HCT116 (cell line): ENCODE data around the gene SLC35B2. TPM values are rescaled to one million over a fixed set of nuclear protein-coding genes. Genes with fewer than 3 reads are reported as not detected.

Source experiments
- ATAC-seq: fragments of 200-7000 bp; cut with Tn5 transposase; 2 replicates; pipeline ENCODE4 v1.9.1; 2020; ENCODE audit warnings: mild to moderate bottlenecking, moderate library complexity
- BruUV-seq: library from RNA; stranded (reverse); fragments of 400-500 nt; replicated peaks from 2 replicates; lab custom pipeline; 2021; lab: Mats Ljungman, UMichigan
- CTCF ChIA-PET: fragments of 300-600 bp; sonication (Branson Sonifier 250); formaldehyde crosslinking; loops from one replicate; lab custom pipeline; 2021; ENCODE audit warnings: antibody characterized with exemption; lab: Charles Lee
- POLR2A ChIA-PET: fragments of 300-600, 350-600 bp; sonication (Branson Sonifier 250); formaldehyde crosslinking; loops from one replicate; lab custom pipeline; 2021; ENCODE audit warnings: antibody characterized with exemption; lab: Charles Lee
- RAD21 ChIA-PET, 2 experiments: fragments of 300-600 bp; sonication (Branson Sonifier 250); formaldehyde crosslinking; loops; one replicate each; lab custom pipeline; 2023; ENCODE audit warnings: low total read pairs in 2 of 2; ENCODE audit not compliant: uncharacterized antibody in 2 of 2, unreplicated experiment in 2 of 2, low non-redundant PET in 1 of 2; lab: Charles Lee
- DNase-seq: peaks from one replicate; pipeline ENCODE4 v3.0.0-alpha.2; 2010; ENCODE audit warnings: low read depth, low spot score
- H2AFZ ChIP-seq: fragments of 200-600 bp; shearing (Covaris generic), sonication (generic); 2 replicates; pipeline ENCODE4 v1.6.1; 2017; ENCODE audit warnings: low read depth, mixed run types, mixed read lengths, antibody characterized with exemption, low read length; ENCODE audit not compliant: poor library complexity, severe bottlenecking
- H3K27ac ChIP-seq: 2 replicates; pipeline ENCODE4 v1.5.1; 2012; ENCODE audit warnings: low read depth, low read length
- H3K27me3 ChIP-seq: fragments of 200-600 bp; sonication (generic); 2 replicates; pipeline ENCODE4 v1.6.1; 2016; ENCODE audit warnings: mixed run types, low read length, mixed read lengths; ENCODE audit not compliant: insufficient read depth
- H3K36me3 ChIP-seq, 2 experiments: fragments of 200-500 bp in 1 of 2; fragments of 200-600 bp in 1 of 2; sonication (Bioruptor generic) in 1 of 2; sonication (generic) in 1 of 2; 2 replicates each; pipeline versions ENCODE4 v1.5.1 to v1.6.1; 2014 to 2016; ENCODE audit warnings: low read length in 2 of 2, inconsistent platforms in 1 of 2, mixed read lengths in 1 of 2, mixed run types in 1 of 2; ENCODE audit not compliant: insufficient read depth in 2 of 2, control insufficient read depth in 1 of 2
- H3K4me1 ChIP-seq, 2 experiments: fragments of 200-600 bp in 1 of 2; sonication (generic) in 1 of 2; 2 replicates each; pipeline versions ENCODE4 v1.5.1 to v1.6.1; 2012 to 2017; ENCODE audit warnings: low read length in 2 of 2, inconsistent platforms in 1 of 2, mild to moderate bottlenecking in 1 of 2, mixed read lengths in 1 of 2, mixed run types in 1 of 2, moderate library complexity in 1 of 2; ENCODE audit not compliant: insufficient read depth in 2 of 2, control insufficient read depth in 1 of 2
- H3K4me2 ChIP-seq: fragments of 200-600 bp; sonication (generic); 2 replicates; pipeline ENCODE4 v1.6.1; 2017; ENCODE audit warnings: mixed run types, low read length, mixed read lengths
- H3K4me3 ChIP-seq, 2 experiments: fragments of 200-600 bp in 1 of 2; sonication (generic) in 1 of 2; replicated peaks in 1 of 2; 2 replicates each; pipeline ENCODE4 v1.5.1; 2011 to 2016; ENCODE audit warnings: low read length in 2 of 2, control low read depth in 1 of 2, low read depth in 1 of 2, mild to moderate bottlenecking in 1 of 2, mixed read lengths in 1 of 2, mixed run types in 1 of 2
- H3K79me2 ChIP-seq: fragments of 200-600 bp; sonication (generic); 2 replicates; pipeline ENCODE4 v1.6.1; 2017; ENCODE audit warnings: mild to moderate bottlenecking, mixed run types, low read length, moderate library complexity, mixed read lengths; ENCODE audit not compliant: insufficient read depth
- H3K9ac ChIP-seq: fragments of 200-600 bp; sonication (generic); 2 replicates; pipeline ENCODE4 v1.6.1; 2016; ENCODE audit warnings: low read length, mixed read lengths
- H3K9me2 ChIP-seq: fragments of 200-600 bp; sonication (generic), shearing (Covaris generic); 2 replicates; pipeline ENCODE4 v1.6.1; 2017; ENCODE audit warnings: mixed run types, mild to moderate bottlenecking, moderate library complexity; ENCODE audit not compliant: insufficient read depth
- H3K9me3 ChIP-seq, 2 experiments: fragments of 200-500 bp in 1 of 2; fragments of 200-600 bp in 1 of 2; sonication (Bioruptor generic) in 1 of 2; sonication (generic) in 1 of 2; 2 replicates each; pipeline ENCODE4 v1.6.1; 2014 to 2017; ENCODE audit warnings: low read length in 2 of 2, mixed read lengths in 2 of 2, inconsistent platforms in 1 of 2, low read depth in 1 of 2, mild to moderate bottlenecking in 1 of 2, mixed run types in 1 of 2, moderate library complexity in 1 of 2; ENCODE audit not compliant: control insufficient read depth in 1 of 2, insufficient read depth in 1 of 2
- H4K20me1 ChIP-seq: fragments of 200-600 bp; sonication (generic), shearing (Covaris generic); 2 replicates; pipeline ENCODE4 v1.6.1; 2017; ENCODE audit warnings: mixed run types, mild to moderate bottlenecking, moderate library complexity; ENCODE audit not compliant: insufficient read depth
- ATF3 ChIP-seq: IDR thresholded peaks from 2 replicates; pipeline ENCODE4 v1.6.1; 2012
- CEBPB ChIP-seq: IDR thresholded peaks from 2 replicates; pipeline ENCODE4 v1.6.1; 2012; ENCODE audit warnings: low read depth
- CTCF ChIP-seq, 3 experiments: fragments of 200-600 bp in 1 of 3; sonication (generic) in 1 of 3; IDR thresholded peaks in 2 of 3; conservative IDR thresholded peaks in 1 of 3; 2 replicates each; pipeline ENCODE4 v1.5.1; 2012 to 2017; ENCODE audit warnings: low read depth in 2 of 3, low read length in 2 of 3, antibody characterized with exemption in 1 of 3, borderline replicate concordance in 1 of 3, control low read depth in 1 of 3, mild to moderate bottlenecking in 1 of 3, mixed read lengths in 1 of 3, mixed run types in 1 of 3, moderate library complexity in 1 of 3; ENCODE audit not compliant: insufficient read depth in 1 of 3
- EGR1 ChIP-seq: IDR thresholded peaks from 2 replicates; pipeline ENCODE4 v1.6.1; 2012; ENCODE audit warnings: low read depth
- ELF1 ChIP-seq: IDR thresholded peaks from 2 replicates; pipeline ENCODE4 v1.6.1; 2012; ENCODE audit warnings: low read depth, borderline replicate concordance
- POLR2A ChIP-seq: IDR thresholded peaks from 2 replicates; pipeline ENCODE4 v1.7.0; 2011; ENCODE audit warnings: borderline replicate concordance; ENCODE audit not compliant: insufficient read depth, insufficient read length; ENCODE audit errors: extremely low read depth
- POLR2AphosphoS5 ChIP-seq: IDR thresholded peaks from 2 replicates; pipeline ENCODE4 v1.6.1; 2011; ENCODE audit warnings: mild to moderate bottlenecking, low read depth, low read length, moderate library complexity
- RAD21 ChIP-seq: IDR thresholded peaks from 2 replicates; pipeline ENCODE4 v1.6.1; 2012; ENCODE audit warnings: low read depth, mild to moderate bottlenecking
- SRF ChIP-seq: IDR thresholded peaks from 2 replicates; pipeline ENCODE4 v1.6.1; 2012; ENCODE audit warnings: low read depth
- TCF7L2 ChIP-seq: IDR thresholded peaks from 2 replicates; pipeline ENCODE4 v1.7.0; 2011; ENCODE audit warnings: borderline replicate concordance, inconsistent platforms; ENCODE audit not compliant: insufficient read depth, insufficient read length; ENCODE audit errors: extremely low read depth
- YY1 ChIP-seq: IDR thresholded peaks from 2 replicates; pipeline ENCODE4 v1.6.1; 2011; ENCODE audit warnings: low read length, low read depth, moderate library complexity, mild to moderate bottlenecking; ENCODE audit not compliant: insufficient replicate concordance; ENCODE audit errors: extremely low read depth
- ZBTB33 ChIP-seq: IDR thresholded peaks from 2 replicates; pipeline ENCODE4 v1.6.1; 2011; ENCODE audit warnings: mild to moderate bottlenecking, low read length, moderate library complexity; ENCODE audit not compliant: insufficient replicate concordance; ENCODE audit errors: extremely low read depth
- ZFX ChIP-seq: fragments of 450-650 bp; IDR thresholded peaks from 2 replicates; pipeline ENCODE4 v1.6.1; 2017
- ZNF274 ChIP-seq: fragments of 200-500 bp; sonication (Bioruptor generic); IDR thresholded peaks from 2 replicates; pipeline ENCODE4 v1.6.1; 2014; ENCODE audit warnings: mild to moderate bottlenecking, low read depth, low read length, inconsistent platforms
- intact Hi-C: fragments of 100-400 bp; cut with micrococcal nuclease; formaldehyde crosslinking; loops from 2 replicates; pipeline ENCODE4 v1.10.0; 2022
- total RNA-seq: library from RNA; stranded (reverse); gene quantifications from one replicate; pipeline ENCODE4 v1.2.1, GENCODE V29; 2021; ENCODE audit not compliant: unreplicated experiment

SLC35B2 gene
- total RNA-seq, 1 experiment from 2014 or later, result 50.5 TPM

- no peaks in the 10 kb centered on the region for H4K20me1 ChIP-seq
- DNase-seq (no peak), ATAC-seq (no peak; the same call in 1 of the 2 replicates)
- H3K79me2 ChIP-seq, result no peaks in the 10 kb centered on the region
- ChIA-PET POLR2A (no interaction called here), RAD21 (no interaction called here), CTCF (no interaction called here)
- H3K9ac ChIP-seq, result no peak overlapping the region
- TF ChIP-seq SRF, result no peak
- TF ChIP-seq EGR1, result no peak
- no peak for TF ChIP-seq YY1
- no peak for TF ChIP-seq ELF1
- no peak for TF ChIP-seq ZNF274
- no peak for TF ChIP-seq ZBTB33
- no peak for TF ChIP-seq RAD21
- no peak for TF ChIP-seq CTCF (IDR thresholded peaks at IDR 0.05 in 2 of 3, conservative IDR thresholded peaks at IDR 0.05 in 1 of 3; ENCODE audit: borderline replicate concordance in 1 of 3, insufficient read depth in 1 of 3, low read depth in 2 of 3, low read length in 2 of 3)
- TF ChIP-seq CEBPB, result no peak
- no peak for TF ChIP-seq POLR2A
- TF ChIP-seq ATF3, result no peak
- no peak for TF ChIP-seq POLR2AphosphoS5
- TF ChIP-seq ZFX, result no peak
- no peak for TF ChIP-seq TCF7L2
- H3K36me3 ChIP-seq, result no peaks in the 10 kb centered on the region
- no peak overlapping the region for H2AFZ ChIP-seq
- H3K9me2 ChIP-seq, result no peaks in the 10 kb centered on the region
- H3K4me3 ChIP-seq, result no peak overlapping the region
- H3K9me3 ChIP-seq, result no peaks in the 10 kb centered on the region
- intact Hi-C loops, result no loop called here
- BruUV-seq, result no TSS peak
- H3K27me3 ChIP-seq, result no peaks in the 10 kb centered on the region
- H3K27ac ChIP-seq, result no peak overlapping the region
- H3K4me2 ChIP-seq, result no peak overlapping the region
- no peaks in the 10 kb centered on the region for H3K4me1 ChIP-seq
Observed at GRCh38 chr6:44272999-44273566, 15.8 kb upstream of the SLC35B2 start.
